ENCODE results near the gene KIF18A.

DNA sequence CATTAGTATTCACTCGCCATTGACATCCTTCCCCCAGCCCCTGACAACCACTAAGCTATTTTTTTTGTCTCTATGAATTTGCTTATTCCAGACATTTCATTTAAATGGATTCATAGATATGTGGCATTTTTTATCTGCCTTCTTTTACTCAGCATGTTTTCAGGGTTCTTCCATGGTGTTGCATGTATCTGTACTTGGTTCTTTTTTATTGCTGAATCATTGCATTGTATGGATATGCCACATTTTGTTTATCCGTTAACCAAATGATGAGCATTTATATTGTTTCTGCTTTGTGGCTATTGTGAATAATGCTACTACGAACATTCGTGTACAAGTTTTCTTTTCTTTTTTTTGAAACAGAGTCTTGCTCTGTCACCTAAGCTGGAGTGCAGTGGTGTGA is 6.2 kb upstream of the KIF18A start:
- TF ChIP-seq, protein P1, sequence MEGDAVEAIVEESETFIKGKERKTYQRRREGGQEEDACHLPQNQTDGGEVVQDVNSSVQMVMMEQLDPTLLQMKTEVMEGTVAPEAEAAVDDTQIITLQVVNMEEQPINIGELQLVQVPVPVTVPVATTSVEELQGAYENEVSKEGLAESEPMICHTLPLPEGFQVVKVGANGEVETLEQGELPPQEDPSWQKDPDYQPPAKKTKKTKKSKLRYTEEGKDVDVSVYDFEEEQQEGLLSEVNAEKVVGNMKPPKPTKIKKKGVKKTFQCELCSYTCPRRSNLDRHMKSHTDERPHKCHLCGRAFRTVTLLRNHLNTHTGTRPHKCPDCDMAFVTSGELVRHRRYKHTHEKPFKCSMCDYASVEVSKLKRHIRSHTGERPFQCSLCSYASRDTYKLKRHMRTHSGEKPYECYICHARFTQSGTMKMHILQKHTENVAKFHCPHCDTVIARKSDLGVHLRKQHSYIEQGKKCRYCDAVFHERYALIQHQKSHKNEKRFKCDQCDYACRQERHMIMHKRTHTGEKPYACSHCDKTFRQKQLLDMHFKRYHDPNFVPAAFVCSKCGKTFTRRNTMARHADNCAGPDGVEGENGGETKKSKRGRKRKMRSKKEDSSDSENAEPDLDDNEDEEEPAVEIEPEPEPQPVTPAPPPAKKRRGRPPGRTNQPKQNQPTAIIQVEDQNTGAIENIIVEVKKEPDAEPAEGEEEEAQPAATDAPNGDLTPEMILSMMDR (IDR thresholded peaks at IDR 0.05; ENCODE audit: poor library complexity): no peak
- no peak for TF ChIP-seq EZH2phosphoT487 (IDR thresholded peaks at IDR 0.05; ENCODE audit: low read depth, severe bottlenecking, unreplicated experiment)
